SK-MEL-5 (cell line): ENCODE data around the gene CEP112. TPM values are rescaled to one million over a fixed set of nuclear protein-coding genes. Genes with fewer than 3 reads are reported as not detected.

Source experiments
- DNase-seq: peaks from one replicate; pipeline ENCODE4 v3.0.0-alpha.2; 2016; ENCODE audit warnings: low read depth, low spot score
- in situ Hi-C: cut with HindIII; loops from 2 replicates; pipeline ENCODE4 v1.10.0; 2016; ENCODE audit warnings: low sequenced_read_pairs, high pct_unique_total_duplicates, low pct_unique_long_range_greater_than_20kb
- total RNA-seq: library from RNA; depleted of rRNA; stranded (reverse); fragments of >200 nt; shearing (Covaris generic); gene quantifications from 2 replicates; pipeline ENCODE4 v1.2.3, GENCODE V29; 2014

CEP112 gene
- total RNA-seq, 1 experiment from 2014 or later = 6.7 TPM

- in situ Hi-C loops = no loop called here
- no peak for DNase-seq
These were observed 296.0 kb downstream of the CEP112 start for GRCh38 chr17:65895969-65896368.

- DNase-seq = no peak
- in situ Hi-C loops = no loop called here
These were observed 298.1 kb downstream of the CEP112 start for GRCh38 chr17:65893692-65894279.

- no peak for DNase-seq
- in situ Hi-C loops = no loop called here
These were observed 299.0 kb downstream of the CEP112 start for GRCh38 chr17:65892912-65893377.

- DNase-seq = no peak
- in situ Hi-C loops = no loop called here
These were observed 300.6 kb downstream of the CEP112 start for GRCh38 chr17:65891231-65891735.

- no peak for DNase-seq
- in situ Hi-C loops = no loop called here
These were observed 303.3 kb downstream of the CEP112 start for GRCh38 chr17:65888649-65889048.

GRCh38 chr17:65886315-65887245 is 305.4 kb downstream of the CEP112 start:
- in situ Hi-C loops = no loop called here
- DNase-seq = no peak

GRCh38 chr17:65885541-65886312 is 306.2 kb downstream of the CEP112 start:
- no peak for DNase-seq
- in situ Hi-C loops = no loop called here

GRCh38 chr17:65876985-65877384 is 314.9 kb downstream of the CEP112 start:
- in situ Hi-C loops = no loop called here

GRCh38 chr17:65868881-65869280 is 323.1 kb downstream of the CEP112 start:
- no peak for DNase-seq
- in situ Hi-C loops = no loop called here

More at GRCh38 chr17:65876985-65877384, 314.9 kb downstream of the CEP112 start:
- no peak for DNase-seq

- DNase-seq = no peak
- in situ Hi-C loops = no loop called here
These were observed 324.9 kb downstream of the CEP112 start for GRCh38 chr17:65867014-65867413.

- in situ Hi-C loops = no loop called here
- no peak for DNase-seq
These were observed 326.1 kb downstream of the CEP112 start for GRCh38 chr17:65865715-65866425.

GRCh38 chr17:65864394-65864793 is 327.5 kb downstream of the CEP112 start:
- DNase-seq = no peak
- in situ Hi-C loops = no loop called here

GRCh38 chr17:65857718-65858117 is 334.2 kb downstream of the CEP112 start:
- DNase-seq = no peak
- in situ Hi-C loops = no loop called here

GRCh38 chr17:65856865-65857264 is 335.1 kb downstream of the CEP112 start:
- DNase-seq = no peak
- in situ Hi-C loops = no loop called here

GRCh38 chr17:65855675-65856074 is 336.3 kb downstream of the CEP112 start:
- no peak for DNase-seq
- in situ Hi-C loops = no loop called here

GRCh38 chr17:65855245-65855644 is 336.7 kb downstream of the CEP112 start:
- in situ Hi-C loops = no loop called here
- DNase-seq = no peak

- DNase-seq = no peak
- in situ Hi-C loops = no loop called here
These were observed 338.1 kb downstream of the CEP112 start for GRCh38 chr17:65853816-65854215.
